A673 (cell line): ENCODE results near the gene NPVF. TPM values are rescaled to one million over a fixed set of nuclear protein-coding genes. Genes with fewer than 3 reads are reported as not detected.

ENCODE experiments used
- BruUV-seq: library from RNA; stranded (reverse); fragments of 400-500 nt; replicated peaks from 2 replicates; lab custom pipeline; 2021; lab: Mats Ljungman, UMichigan
- CTCF ChIA-PET: fragments of 300-600 bp; sonication (Branson Sonifier 250); formaldehyde crosslinking; loops from one replicate; lab custom pipeline; 2022; ENCODE audit warnings: antibody characterized with exemption; lab: Charles Lee
- POLR2A ChIA-PET: fragments of 300-600 bp; sonication (Branson Sonifier 250); formaldehyde crosslinking; loops from one replicate; lab custom pipeline; 2022; ENCODE audit warnings: antibody characterized with exemption; ENCODE audit not compliant: low non-redundant PET; lab: Charles Lee
- DNase-seq: peaks from one replicate; pipeline ENCODE4 v3.0.0-alpha.2; 2015; ENCODE audit warnings: low spot score
- H3K27ac ChIP-seq: fragments of 200-600 bp; sonication (generic); 2 replicates; pipeline ENCODE4 v1.5.1; 2016; ENCODE audit warnings: mixed run types, low read depth, mild to moderate bottlenecking, mixed read lengths, antibody characterized with exemption, low read length; ENCODE audit not compliant: poor library complexity, severe bottlenecking
- H3K27me3 ChIP-seq: fragments of 200-600 bp; sonication (generic); replicated peaks from 2 replicates; pipeline ENCODE4 v1.6.1; 2017; ENCODE audit warnings: mixed run types, low read depth, mild to moderate bottlenecking, mixed read lengths, antibody characterized with exemption, low read length; ENCODE audit not compliant: insufficient read depth, poor library complexity
- H3K36me3 ChIP-seq: fragments of 200-600 bp; sonication (generic); 2 replicates; pipeline ENCODE4 v1.6.1; 2016; ENCODE audit warnings: mixed run types, mild to moderate bottlenecking, mixed read lengths, antibody characterized with exemption, low read length; ENCODE audit not compliant: insufficient read depth, poor library complexity, severe bottlenecking
- H3K4me1 ChIP-seq: fragments of 200-600 bp; sonication (generic); 2 replicates; pipeline ENCODE4 v1.6.1; 2017; ENCODE audit warnings: mixed run types, mild to moderate bottlenecking, mixed read lengths, antibody characterized with exemption, low read length; ENCODE audit not compliant: insufficient read depth, poor library complexity, severe bottlenecking
- H3K4me3 ChIP-seq: fragments of 200-600 bp; sonication (generic); 2 replicates; pipeline ENCODE4 v1.5.1; 2016; ENCODE audit warnings: low read depth, mixed run types, mild to moderate bottlenecking, mixed read lengths, low read length; ENCODE audit not compliant: poor library complexity, severe bottlenecking
- H3K9me3 ChIP-seq: fragments of 200-600 bp; sonication (generic); 2 replicates; pipeline ENCODE4 v1.6.1; 2016; ENCODE audit warnings: mixed run types, low read depth, mild to moderate bottlenecking, mixed read lengths, antibody characterized with exemption, low read length; ENCODE audit not compliant: poor library complexity, severe bottlenecking
- EZH2 ChIP-seq: fragments of 200-600 bp; sonication (generic); IDR thresholded peaks from 2 replicates; pipeline ENCODE4 v1.6.1; 2017; ENCODE audit warnings: borderline replicate concordance, low read depth, mild to moderate bottlenecking, mixed read lengths, antibody characterized with exemption, low read length; ENCODE audit not compliant: poor library complexity, severe bottlenecking
- intact Hi-C: fragments of 100-400 bp; cut with micrococcal nuclease; formaldehyde crosslinking; loops from one replicate; pipeline ENCODE4 v1.10.0; 2022; ENCODE audit not compliant: unreplicated experiment
- total RNA-seq: library from RNA; stranded (reverse); gene quantifications from 2 replicates; pipeline ENCODE4 v1.2.3, GENCODE V29; 2021
- TF ChIP-seq, protein P1 (sequence below): fragments of 300-800, 200-600 bp; sonication (generic); conservative IDR thresholded peaks from 2 replicates; pipeline ENCODE4 v1.5.1; 2017; ENCODE audit warnings: low read depth, mild to moderate bottlenecking, antibody characterized with exemption, low read length, moderate library complexity, mixed read lengths

The NPVF gene
- total RNA-seq, 1 experiment from 2014 or later = not detected

DNA sequence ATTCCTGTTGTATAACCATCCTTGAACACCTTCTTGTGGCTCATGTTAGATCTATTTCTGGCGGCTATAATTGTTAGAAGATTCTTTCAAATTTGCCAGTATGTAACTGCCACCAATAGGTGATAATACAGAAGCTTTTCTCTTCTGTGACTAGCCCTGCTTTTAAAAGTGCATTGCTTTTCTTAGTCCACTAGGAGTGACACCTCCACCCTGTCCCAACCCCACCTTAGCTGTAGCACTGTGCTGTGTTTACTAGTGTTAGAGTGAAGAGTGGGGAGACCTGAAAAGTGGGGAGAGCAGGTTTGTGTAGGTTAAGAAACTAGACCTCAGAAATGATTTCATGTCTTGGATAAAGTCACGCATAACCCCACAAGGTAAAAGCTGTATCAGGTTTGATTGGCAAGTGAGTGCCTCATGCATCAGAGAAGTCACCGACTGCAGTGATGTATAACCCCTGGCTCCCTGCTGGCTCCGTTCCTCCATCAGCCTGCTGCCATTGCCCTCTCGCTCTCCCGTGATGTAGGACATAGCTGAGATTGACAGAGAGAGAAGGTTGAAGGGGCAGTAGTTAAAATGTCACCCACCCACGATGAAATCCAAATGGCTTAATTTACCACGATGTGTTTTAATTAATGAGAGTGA lies 12.5 kb downstream of the NPVF start:
- intact Hi-C loops = no loop called here

DNA sequence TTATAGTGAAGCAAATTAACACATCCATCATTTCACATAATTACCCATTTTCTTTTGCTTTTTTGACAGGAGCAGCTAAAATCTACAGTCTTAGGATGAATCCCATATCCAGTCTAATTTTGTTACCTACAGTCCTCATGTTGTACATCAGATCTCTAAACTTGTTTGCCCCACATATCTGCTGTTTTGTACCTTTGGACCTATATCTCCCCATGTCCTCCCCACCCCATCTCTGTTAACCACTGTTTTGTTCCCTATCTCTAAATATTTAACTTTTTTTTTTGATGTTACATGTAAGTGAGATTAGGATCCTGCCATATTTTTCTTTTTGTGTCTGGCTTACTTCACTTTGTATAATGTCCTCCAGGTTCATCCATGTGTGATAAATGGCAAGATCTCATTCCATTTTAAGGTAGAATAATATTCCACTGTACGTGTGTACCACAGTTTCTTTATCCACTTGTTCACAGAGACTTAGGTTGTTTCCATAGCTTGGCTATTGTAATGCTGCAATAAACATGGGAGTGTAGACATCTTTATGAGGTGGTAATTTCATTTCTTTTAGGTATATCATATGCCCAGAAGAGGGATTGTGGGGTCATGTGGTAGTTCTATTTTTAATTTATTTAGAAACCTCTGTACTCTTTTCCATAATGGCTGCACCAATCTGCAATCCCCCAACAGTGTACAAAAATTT lies 19.6 kb downstream of the NPVF start:
- CTCF ChIA-PET = no interaction called here

More for the DNA sequence above, 12.5 kb downstream of the NPVF start:
- Histone ChIP-seq H3K4me1 (no peaks in the 10 kb centered on the region), H3K4me3 (no peak overlapping the region), H3K9me3 (no peaks in the 10 kb centered on the region), H3K27me3 (peaks cover 36% of the 10 kb centered on the region), H3K36me3 (no peaks in the 10 kb centered on the region), H3K27ac (no peak overlapping the region)
- ChIA-PET POLR2A (no interaction called here), CTCF (interaction anchor here (1.3 kb wide), 1 partner anchor 90 kb away, joined by 7 read pairs; the partner anchor contains the start of gene CYCS)
- no TSS peak for BruUV-seq
- no peak for DNase-seq
- TF ChIP-seq EZH2 = no peak
- TF ChIP-seq, protein P1, sequence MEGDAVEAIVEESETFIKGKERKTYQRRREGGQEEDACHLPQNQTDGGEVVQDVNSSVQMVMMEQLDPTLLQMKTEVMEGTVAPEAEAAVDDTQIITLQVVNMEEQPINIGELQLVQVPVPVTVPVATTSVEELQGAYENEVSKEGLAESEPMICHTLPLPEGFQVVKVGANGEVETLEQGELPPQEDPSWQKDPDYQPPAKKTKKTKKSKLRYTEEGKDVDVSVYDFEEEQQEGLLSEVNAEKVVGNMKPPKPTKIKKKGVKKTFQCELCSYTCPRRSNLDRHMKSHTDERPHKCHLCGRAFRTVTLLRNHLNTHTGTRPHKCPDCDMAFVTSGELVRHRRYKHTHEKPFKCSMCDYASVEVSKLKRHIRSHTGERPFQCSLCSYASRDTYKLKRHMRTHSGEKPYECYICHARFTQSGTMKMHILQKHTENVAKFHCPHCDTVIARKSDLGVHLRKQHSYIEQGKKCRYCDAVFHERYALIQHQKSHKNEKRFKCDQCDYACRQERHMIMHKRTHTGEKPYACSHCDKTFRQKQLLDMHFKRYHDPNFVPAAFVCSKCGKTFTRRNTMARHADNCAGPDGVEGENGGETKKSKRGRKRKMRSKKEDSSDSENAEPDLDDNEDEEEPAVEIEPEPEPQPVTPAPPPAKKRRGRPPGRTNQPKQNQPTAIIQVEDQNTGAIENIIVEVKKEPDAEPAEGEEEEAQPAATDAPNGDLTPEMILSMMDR = no peak

DNA sequence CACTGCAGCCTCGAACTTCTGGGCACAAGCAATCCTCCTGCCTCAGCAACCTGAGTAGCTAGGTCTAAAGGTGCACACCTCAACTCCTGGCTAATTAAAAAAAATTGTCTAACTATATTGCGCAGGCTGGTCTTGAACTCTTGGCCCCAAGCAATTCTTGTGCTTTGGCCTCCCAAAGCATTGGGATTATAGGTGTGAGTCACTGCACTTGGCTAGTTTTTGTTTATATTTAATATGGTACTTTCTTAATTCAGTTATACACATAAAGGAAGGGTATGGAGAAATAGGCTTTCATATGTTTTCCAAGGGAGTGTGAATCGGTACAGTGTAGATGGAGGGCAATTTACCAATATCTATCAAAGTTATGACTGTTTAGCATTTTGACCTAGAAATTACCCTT lies 20.4 kb downstream of the NPVF start:
- intact Hi-C loops = no loop called here

More for the DNA sequence above, 19.6 kb downstream of the NPVF start:
- Histone ChIP-seq H3K27me3 (peaks cover 29% of the 10 kb centered on the region), H3K4me3 (no peak overlapping the region), H3K4me1 (no peaks in the 10 kb centered on the region), H3K36me3 (no peaks in the 10 kb centered on the region), H3K27ac (no peak overlapping the region), H3K9me3 (peaks cover 4% of the 10 kb centered on the region)
- POLR2A ChIA-PET = no interaction called here
- TF ChIP-seq, protein P1 = no peak
- TF ChIP-seq EZH2 = no peak
- DNase-seq = no peak
- intact Hi-C loops = no loop called here
- BruUV-seq = no TSS peak

More for the DNA sequence above, 20.4 kb downstream of the NPVF start:
- POLR2A ChIA-PET = no interaction called here
- Histone ChIP-seq H3K27me3 (peaks cover 37% of the 10 kb centered on the region), H3K4me3 (no peak overlapping the region), H3K36me3 (no peaks in the 10 kb centered on the region), H3K4me1 (no peaks in the 10 kb centered on the region), H3K27ac (no peak overlapping the region), H3K9me3 (peaks cover 4% of the 10 kb centered on the region)
- TF ChIP-seq, protein P1 = no peak
- no peak for TF ChIP-seq EZH2
- CTCF ChIA-PET = no interaction called here
- DNase-seq = no peak
- no TSS peak for BruUV-seq
